ENCODE data around the gene ANKRD55. TPM values are rescaled to one million over a fixed set of nuclear protein-coding genes. Genes with fewer than 3 reads are reported as not detected.

Gene ANKRD55
- total RNA-seq, 1 donor from 2014 or later, result not detected

DNA sequence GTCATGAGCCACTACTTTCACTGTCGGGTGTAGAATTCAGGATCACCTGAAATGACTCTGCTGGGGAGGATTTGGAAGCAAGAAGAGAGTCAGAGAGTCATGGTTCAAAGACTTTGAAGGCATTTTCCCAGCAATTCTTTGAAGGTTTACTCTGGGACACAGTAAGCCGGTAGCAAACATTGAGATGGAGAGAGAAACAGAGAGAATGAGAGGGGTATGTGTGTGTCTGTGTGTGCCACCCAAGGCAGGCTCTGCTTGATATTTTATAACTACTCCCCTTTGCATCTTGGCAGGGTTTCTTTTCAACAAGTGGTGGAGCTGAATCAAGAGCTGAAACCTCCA lies 89.8 kb downstream of the ANKRD55 start:
- peaks cover 4% of the 10 kb centered on the region for H3K9me3 Mint-ChIP-seq (ENCODE audit: low read depth)
- no peaks in the 10 kb centered on the region for H3K36me3 Mint-ChIP-seq (ENCODE audit: insufficient read depth)
- H3K4me1 Mint-ChIP-seq (ENCODE audit: low read depth), result peaks cover 5% of the 10 kb centered on the region
- no peaks in the 10 kb centered on the region for H3K27me3 Mint-ChIP-seq
- TF ChIP-seq, protein P1, sequence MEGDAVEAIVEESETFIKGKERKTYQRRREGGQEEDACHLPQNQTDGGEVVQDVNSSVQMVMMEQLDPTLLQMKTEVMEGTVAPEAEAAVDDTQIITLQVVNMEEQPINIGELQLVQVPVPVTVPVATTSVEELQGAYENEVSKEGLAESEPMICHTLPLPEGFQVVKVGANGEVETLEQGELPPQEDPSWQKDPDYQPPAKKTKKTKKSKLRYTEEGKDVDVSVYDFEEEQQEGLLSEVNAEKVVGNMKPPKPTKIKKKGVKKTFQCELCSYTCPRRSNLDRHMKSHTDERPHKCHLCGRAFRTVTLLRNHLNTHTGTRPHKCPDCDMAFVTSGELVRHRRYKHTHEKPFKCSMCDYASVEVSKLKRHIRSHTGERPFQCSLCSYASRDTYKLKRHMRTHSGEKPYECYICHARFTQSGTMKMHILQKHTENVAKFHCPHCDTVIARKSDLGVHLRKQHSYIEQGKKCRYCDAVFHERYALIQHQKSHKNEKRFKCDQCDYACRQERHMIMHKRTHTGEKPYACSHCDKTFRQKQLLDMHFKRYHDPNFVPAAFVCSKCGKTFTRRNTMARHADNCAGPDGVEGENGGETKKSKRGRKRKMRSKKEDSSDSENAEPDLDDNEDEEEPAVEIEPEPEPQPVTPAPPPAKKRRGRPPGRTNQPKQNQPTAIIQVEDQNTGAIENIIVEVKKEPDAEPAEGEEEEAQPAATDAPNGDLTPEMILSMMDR (IDR thresholded peaks at IDR 0.05; ENCODE audit: unreplicated experiment), result no peak
- H3K4me3 Mint-ChIP-seq (ENCODE audit: low read depth), result no peak overlapping the region
- H3K27ac Mint-ChIP-seq, result no peak overlapping the region
- no peak for DNase-seq (ENCODE audit: low spot score, unreplicated experiment)

DNA sequence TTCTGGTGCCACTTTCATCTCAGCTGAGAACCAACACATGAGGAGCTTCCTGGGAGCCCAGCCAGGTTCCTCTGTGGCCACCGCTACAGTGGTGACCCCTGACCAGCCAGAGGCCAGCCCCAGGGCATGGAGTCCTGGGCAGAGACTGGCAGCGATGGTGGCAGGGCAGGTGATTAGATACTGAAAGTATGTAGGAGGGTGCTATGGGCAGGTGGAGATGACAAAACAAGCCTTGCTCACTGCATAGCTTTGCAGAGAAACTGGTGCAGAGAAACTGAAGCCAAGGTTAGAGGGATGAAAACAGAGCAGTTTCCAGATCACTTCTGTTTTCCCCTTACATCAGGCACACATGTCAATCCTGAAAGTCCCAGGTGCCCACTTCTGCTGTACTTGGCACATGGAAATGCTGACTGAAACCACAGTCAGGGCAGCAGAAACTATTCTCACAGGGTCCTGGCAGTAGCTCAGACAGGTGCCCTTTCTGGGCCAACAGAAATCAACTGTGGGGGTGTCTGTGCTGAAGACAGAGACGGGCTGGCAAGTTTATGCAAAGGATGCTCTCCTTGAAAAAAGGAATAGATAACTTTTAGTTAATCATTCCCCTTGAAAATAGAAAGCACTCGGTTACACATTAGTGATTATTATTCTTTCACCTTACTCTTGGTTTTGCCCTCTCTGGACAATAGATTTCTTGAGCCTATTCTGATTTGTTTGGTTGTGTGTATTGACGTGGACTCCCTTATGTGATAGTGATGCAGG lies 90.3 kb downstream of the ANKRD55 start:
- DNase-seq (ENCODE audit: low spot score, unreplicated experiment), result no peak
- Mint-ChIP-seq H3K4me3 (ENCODE audit: low read depth) (no peak overlapping the region), H3K4me1 (ENCODE audit: low read depth) (peaks cover 5% of the 10 kb centered on the region), H3K9me3 (ENCODE audit: low read depth) (peaks cover 4% of the 10 kb centered on the region), H3K27ac (no peak overlapping the region), H3K27me3 (no peaks in the 10 kb centered on the region), H3K36me3 (ENCODE audit: insufficient read depth) (no peaks in the 10 kb centered on the region)
- TF ChIP-seq, protein P1 (IDR thresholded peaks at IDR 0.05; ENCODE audit: unreplicated experiment), result no peak

DNA sequence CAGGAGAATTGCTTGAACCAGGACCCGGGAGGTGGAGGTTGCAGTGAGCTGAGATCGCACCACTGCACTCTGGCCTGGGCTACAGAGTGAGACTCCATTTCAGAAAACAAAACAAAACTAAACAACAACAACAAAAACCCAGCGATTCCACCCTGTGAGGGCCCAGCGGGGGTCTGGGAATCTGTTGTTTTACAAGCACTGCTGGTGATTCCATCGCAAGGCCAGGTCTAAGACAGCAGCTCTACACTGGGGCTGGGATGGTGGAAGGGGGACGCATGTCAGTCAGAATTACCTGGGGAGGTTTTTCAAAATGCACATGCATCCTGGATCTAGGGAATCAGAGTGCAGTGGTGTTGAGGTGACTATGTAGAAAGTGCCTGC lies 90.9 kb downstream of the ANKRD55 start:
- peaks cover 5% of the 10 kb centered on the region for H3K4me1 Mint-ChIP-seq (ENCODE audit: low read depth)
- DNase-seq (ENCODE audit: low spot score, unreplicated experiment), result no peak
- no peaks in the 10 kb centered on the region for H3K27me3 Mint-ChIP-seq
- TF ChIP-seq, protein P1 (IDR thresholded peaks at IDR 0.05; ENCODE audit: unreplicated experiment), result no peak
- H3K36me3 Mint-ChIP-seq (ENCODE audit: insufficient read depth), result no peaks in the 10 kb centered on the region
- H3K9me3 Mint-ChIP-seq (ENCODE audit: low read depth), result peaks cover 4% of the 10 kb centered on the region
- H3K4me3 Mint-ChIP-seq (ENCODE audit: low read depth), result no peak overlapping the region
- no peak overlapping the region for H3K27ac Mint-ChIP-seq

DNA sequence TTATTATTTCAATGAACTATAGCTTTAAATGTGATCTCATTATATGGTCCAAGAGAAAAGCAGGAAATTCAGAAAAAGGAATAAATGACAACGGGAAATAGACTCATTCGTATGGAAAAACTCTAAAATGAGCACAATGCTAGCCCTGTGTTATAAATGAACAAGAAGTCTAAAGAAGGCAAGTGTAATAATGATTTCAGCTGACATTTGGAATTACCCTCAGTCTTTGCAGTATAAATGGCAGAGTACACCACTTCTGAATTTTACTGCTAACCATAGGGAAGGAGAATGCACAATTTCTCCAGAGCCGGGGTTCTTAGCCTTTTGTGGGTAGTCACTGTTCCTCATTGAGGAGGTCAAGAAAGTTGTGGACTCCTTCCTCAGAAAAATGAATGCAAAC lies 93.1 kb downstream of the ANKRD55 start:
- peaks cover 5% of the 10 kb centered on the region for H3K4me1 Mint-ChIP-seq (ENCODE audit: low read depth)
- DNase-seq (ENCODE audit: low spot score, unreplicated experiment), result no peak

DNA sequence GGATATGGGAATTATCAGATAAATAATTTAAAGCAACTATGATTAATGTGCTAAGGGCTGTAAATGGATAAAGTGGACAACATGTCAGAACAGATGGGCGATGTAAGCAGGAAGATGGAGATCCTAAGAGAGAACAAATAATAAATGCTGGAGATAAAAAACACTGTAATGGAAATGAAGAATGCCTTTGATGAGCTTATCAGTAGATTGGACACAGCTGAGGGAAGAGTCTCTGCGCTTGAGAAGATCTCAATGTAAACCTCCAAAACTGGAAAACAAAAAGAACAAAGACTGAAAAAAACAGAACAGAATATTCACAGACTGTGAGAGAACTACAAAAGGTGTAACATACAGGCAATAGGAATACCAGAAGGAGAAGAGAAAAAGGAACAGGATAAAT lies 102.5 kb downstream of the ANKRD55 start:
- DNase-seq (ENCODE audit: low spot score, unreplicated experiment), result no peak
- Mint-ChIP-seq H3K4me3 (ENCODE audit: low read depth) (no peak overlapping the region), H3K27me3 (no peaks in the 10 kb centered on the region), H3K27ac (no peak overlapping the region), H3K4me1 (ENCODE audit: low read depth) (peaks cover 15% of the 10 kb centered on the region), H3K36me3 (ENCODE audit: insufficient read depth) (peaks cover 4% of the 10 kb centered on the region), H3K9me3 (ENCODE audit: low read depth) (peaks cover 12% of the 10 kb centered on the region)
- TF ChIP-seq, protein P1 (IDR thresholded peaks at IDR 0.05; ENCODE audit: unreplicated experiment), result no peak

More for the DNA sequence above, 93.1 kb downstream of the ANKRD55 start:
- Mint-ChIP-seq H3K36me3 (ENCODE audit: insufficient read depth) (no peaks in the 10 kb centered on the region), H3K27me3 (no peaks in the 10 kb centered on the region), H3K9me3 (ENCODE audit: low read depth) (peaks cover 4% of the 10 kb centered on the region), H3K4me3 (ENCODE audit: low read depth) (no peak overlapping the region), H3K27ac (no peak overlapping the region)
- TF ChIP-seq, protein P1 (IDR thresholded peaks at IDR 0.05; ENCODE audit: unreplicated experiment), result no peak

All from progenitor cell of endocrine pancreas (in vitro differentiated cells).